ENCODE results near the gene NELL2. TPM values are rescaled to one million over a fixed set of nuclear protein-coding genes. Genes with fewer than 3 reads are reported as not detected.
"Not testable (repeated sequence)": the region's sequence is repeated elsewhere in the genome, so short reads cannot be mapped to it uniquely, and the experiment has no call there.

NELL2 gene
- 99.9 TPM for polyA plus RNA-seq
- long read RNA-seq, donor 1, transcript NELL2-206 (2 exons, 827 nt): major isoform, 6 of 26 reads
- long read RNA-seq, donor 1, partial matches to known transcripts: 15 of 26 reads
- long read RNA-seq, donor 1, other reads (novel, unspliced or antisense): 0 of 26 reads
- long read RNA-seq, donor 2, transcript NELL2-203 (20 exons, 3,612 nt): major isoform, 6 of 45 reads
- long read RNA-seq, donor 2, partial matches to known transcripts: 34 of 45 reads
- long read RNA-seq, donor 2, other reads (novel, unspliced or antisense): 0 of 45 reads
- long read RNA-seq, donor 3: 0 reads
- long read RNA-seq, donor 4, partial matches to known transcripts: 0 of 1 reads
- long read RNA-seq, donor 4, other reads (novel, unspliced or antisense): 0 of 1 reads
- long read RNA-seq, donor 5, partial matches to known transcripts: 17 of 18 reads
- long read RNA-seq, donor 5, other reads (novel, unspliced or antisense): 0 of 18 reads
- long read RNA-seq, donor 6, transcript NELL2-203 (20 exons, 3,612 nt): minor isoform, 5 of 33 reads
- long read RNA-seq, donor 6, transcript NELL2-206 (2 exons, 827 nt): major isoform, 6 of 33 reads
- long read RNA-seq, donor 6, partial matches to known transcripts: 18 of 33 reads
- long read RNA-seq, donor 6, other reads (novel, unspliced or antisense): 0 of 33 reads
- long read RNA-seq, donor 7, partial matches to known transcripts: 13 of 21 reads
- long read RNA-seq, donor 7, other reads (novel, unspliced or antisense): 0 of 21 reads
- long read RNA-seq, donor 8, transcript NELL2-206 (2 exons, 827 nt): major isoform, 6 of 50 reads
- long read RNA-seq, donor 8, partial matches to known transcripts: 39 of 50 reads
- long read RNA-seq, donor 8, other reads (novel, unspliced or antisense): 0 of 50 reads
- long read RNA-seq, donor 9, partial matches to known transcripts: 30 of 36 reads
- long read RNA-seq, donor 9, other reads (novel, unspliced or antisense): 0 of 36 reads
- long read RNA-seq, donor 10, transcript NELL2-203 (20 exons, 3,612 nt): major isoform, 12 of 74 reads
- long read RNA-seq, donor 10, transcript NELL2-206 (2 exons, 827 nt): minor isoform, 5 of 74 reads
- long read RNA-seq, donor 10, partial matches to known transcripts: 50 of 74 reads
- long read RNA-seq, donor 10, other reads (novel, unspliced or antisense): 0 of 74 reads
- long read RNA-seq, donor 11, partial matches to known transcripts: 18 of 30 reads
- long read RNA-seq, donor 11, other reads (novel, unspliced or antisense): 0 of 30 reads

DNA sequence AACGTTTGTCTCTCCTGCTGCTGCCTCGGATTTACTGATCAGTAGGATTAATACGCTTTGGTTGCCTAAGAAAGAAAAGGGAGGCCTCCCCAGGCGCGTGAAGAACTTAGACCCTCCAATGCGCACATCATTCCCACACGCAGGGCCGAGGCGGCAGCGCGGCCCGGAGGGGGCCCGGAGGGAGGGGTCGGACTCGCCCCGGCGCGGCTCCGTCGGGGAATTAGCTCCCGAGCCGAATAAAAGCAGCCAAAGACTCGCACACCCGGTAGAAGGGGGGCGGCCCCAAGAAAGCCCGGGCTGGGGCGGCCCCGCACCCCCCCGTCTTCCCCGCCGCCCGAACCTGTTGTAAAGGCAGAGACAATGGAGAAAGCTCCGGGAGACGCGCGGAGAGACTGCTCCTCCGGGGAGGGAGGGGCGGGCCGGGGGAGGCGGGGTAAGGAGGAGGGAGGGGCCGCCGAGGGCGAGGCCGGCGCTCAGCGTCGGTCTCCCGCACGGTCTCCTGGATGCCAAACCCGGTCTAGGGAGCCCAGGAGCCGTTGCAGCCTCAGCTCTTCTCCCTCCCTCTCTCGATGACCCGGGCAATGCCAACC, at the start of gene NELL2:
NELL2 (minus strand) TSS at position 362 of the 590 bp plus-strand sequence. CDS start 446 bp downstream, outside the sequence.
- H3K4me3 ChIP-seq (ENCODE audit: low read length): peak within 1 kb of the TSS; percentile 58
- no CpG with 5 or more reads among the region's 53 CpGs for WGBS (ENCODE audit: insufficient coverage, low lambda C conversion rate)
- peaks cover 4% of the 10 kb centered on the region for H3K27me3 ChIP-seq (ENCODE audit: control insufficient read depth, insufficient read depth, low read length)
- H3K4me1 ChIP-seq (ENCODE audit: control insufficient read depth, insufficient read depth, low read length): peaks cover 3% of the 10 kb centered on the region
- H3K9me3 ChIP-seq (ENCODE audit: control insufficient read depth, low read depth, low read length): peaks cover 10% of the 10 kb centered on the region
- H3K36me3 ChIP-seq (ENCODE audit: control insufficient read depth, insufficient read depth, low read length): no peaks in the 10 kb centered on the region
- DNase-seq: peak; percentile 39 to 75
- H3K27ac ChIP-seq (ENCODE audit: low read length): peak within 1 kb of the TSS; percentile 55

DNA sequence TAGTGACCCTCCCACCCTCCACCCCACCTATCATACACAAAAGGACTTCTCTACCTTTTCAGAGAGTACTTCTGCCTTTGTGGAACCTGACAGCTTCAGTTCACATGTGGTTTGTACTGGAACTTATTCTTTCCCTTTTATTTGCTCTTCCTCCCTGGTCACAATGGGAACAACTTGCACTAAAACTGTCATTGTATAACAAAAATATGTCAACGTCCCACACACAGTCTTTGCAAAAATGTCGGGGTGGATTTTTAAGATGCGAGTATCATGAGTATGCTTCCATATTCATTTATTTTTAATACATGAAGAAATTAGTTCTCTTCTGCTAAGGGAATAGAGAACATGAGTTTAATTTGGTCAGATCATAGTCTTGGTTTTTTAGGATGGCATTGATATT, 45.6 kb upstream of the NELL2 start:
- Histone ChIP-seq H3K9me3 (ENCODE audit: control insufficient read depth, low read depth, low read length) (no peaks in the 10 kb centered on the region), H3K27me3 (ENCODE audit: control insufficient read depth, insufficient read depth, low read length) (no peaks in the 10 kb centered on the region), H3K4me3 (ENCODE audit: low read length) (no peak overlapping the region), H3K36me3 (ENCODE audit: control insufficient read depth, insufficient read depth, low read length) (no peaks in the 10 kb centered on the region), H3K27ac (ENCODE audit: low read length) (no peak overlapping the region), H3K4me1 (ENCODE audit: control insufficient read depth, insufficient read depth, low read length) (no peaks in the 10 kb centered on the region)
- 60% methylated on average over 1 of the region's 3 CpGs for WGBS (ENCODE audit: insufficient coverage, low lambda C conversion rate)
- no peak for DNase-seq

- 60% methylated on average over 1 of the region's 1 CpG for WGBS (ENCODE audit: insufficient coverage, low lambda C conversion rate)
- no peak for DNase-seq
- H3K4me1 ChIP-seq (ENCODE audit: control insufficient read depth, insufficient read depth, low read length): no peaks in the 10 kb centered on the region
Measured at GRCh38 chr12:44917141-44917540, 41.0 kb upstream of the NELL2 start.

DNA sequence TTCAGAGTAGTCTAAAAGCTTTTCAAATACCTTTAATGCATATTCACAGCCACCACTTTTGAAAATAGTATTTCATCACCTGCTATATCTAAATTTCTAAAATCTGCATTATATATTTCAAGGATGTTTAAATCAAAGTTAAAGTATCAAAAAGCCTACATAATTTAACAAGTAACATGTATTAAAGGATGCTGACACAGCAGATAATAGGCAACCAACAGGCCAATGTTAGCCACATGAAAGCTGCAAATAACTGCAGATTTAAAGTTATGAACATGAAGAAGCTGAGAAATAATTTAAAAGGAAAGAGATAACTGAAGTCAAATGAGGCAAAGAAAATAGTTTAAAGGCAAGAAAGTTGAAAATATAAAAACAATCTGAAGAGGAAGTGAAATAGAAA, 39.8 kb upstream of the NELL2 start:
- Histone ChIP-seq H3K27me3 (ENCODE audit: control insufficient read depth, insufficient read depth, low read length) (no peaks in the 10 kb centered on the region), H3K9me3 (ENCODE audit: control insufficient read depth, low read depth, low read length) (no peaks in the 10 kb centered on the region), H3K4me3 (ENCODE audit: low read length) (no peak overlapping the region)

More at GRCh38 chr12:44917141-44917540, 41.0 kb upstream of the NELL2 start:
- Histone ChIP-seq H3K4me3 (ENCODE audit: low read length) (no peak overlapping the region), H3K27ac (ENCODE audit: low read length) (no peak overlapping the region), H3K9me3 (ENCODE audit: control insufficient read depth, low read depth, low read length) (no peaks in the 10 kb centered on the region), H3K36me3 (ENCODE audit: control insufficient read depth, insufficient read depth, low read length) (no peaks in the 10 kb centered on the region), H3K27me3 (ENCODE audit: control insufficient read depth, insufficient read depth, low read length) (no peaks in the 10 kb centered on the region)

GRCh38 chr12:44904321-44904720, 28.2 kb upstream of the NELL2 start:
- DNase-seq: no peak
- H3K27me3 ChIP-seq (ENCODE audit: control insufficient read depth, insufficient read depth, low read length): no peaks in the 10 kb centered on the region
- 71% methylated on average over 1 of the region's 2 CpGs for WGBS (ENCODE audit: insufficient coverage, low lambda C conversion rate)
- H3K4me3 ChIP-seq (ENCODE audit: low read length): no peak overlapping the region
- H3K4me1 ChIP-seq (ENCODE audit: control insufficient read depth, insufficient read depth, low read length): no peaks in the 10 kb centered on the region
- H3K36me3 ChIP-seq (ENCODE audit: control insufficient read depth, insufficient read depth, low read length): no peaks in the 10 kb centered on the region
- no peaks in the 10 kb centered on the region for H3K9me3 ChIP-seq (ENCODE audit: control insufficient read depth, low read depth, low read length)
- H3K27ac ChIP-seq (ENCODE audit: low read length): no peak overlapping the region

More for the DNA sequence above, 39.8 kb upstream of the NELL2 start:
- no peaks in the 10 kb centered on the region for H3K36me3 ChIP-seq (ENCODE audit: control insufficient read depth, insufficient read depth, low read length)
- DNase-seq: no peak
- H3K27ac ChIP-seq (ENCODE audit: low read length): no peak overlapping the region
- H3K4me1 ChIP-seq (ENCODE audit: control insufficient read depth, insufficient read depth, low read length): no peaks in the 10 kb centered on the region

- DNase-seq; H3K4me3 ChIP-seq (ENCODE audit: low read length); H3K36me3 ChIP-seq (ENCODE audit: control insufficient read depth, insufficient read depth, low read length); H3K27me3 ChIP-seq (ENCODE audit: control insufficient read depth, insufficient read depth, low read length); H3K4me1 ChIP-seq (ENCODE audit: control insufficient read depth, insufficient read depth, low read length); H3K27ac ChIP-seq (ENCODE audit: low read length); H3K9me3 ChIP-seq (ENCODE audit: control insufficient read depth, low read depth, low read length): not testable (repeated sequence)
- no CpG with 5 or more reads among the region's 6 CpGs for WGBS (ENCODE audit: insufficient coverage, low lambda C conversion rate)
Measured at GRCh38 chr12:44898108-44898507, 22.0 kb upstream of the NELL2 start.

GRCh38 chr12:44889926-44890325, 13.8 kb upstream of the NELL2 start:
- Histone ChIP-seq H3K27me3 (ENCODE audit: control insufficient read depth, insufficient read depth, low read length) (no peaks in the 10 kb centered on the region), H3K4me3 (ENCODE audit: low read length) (no peak overlapping the region)
- DNase-seq: peak; percentile 57 to 85

DNA sequence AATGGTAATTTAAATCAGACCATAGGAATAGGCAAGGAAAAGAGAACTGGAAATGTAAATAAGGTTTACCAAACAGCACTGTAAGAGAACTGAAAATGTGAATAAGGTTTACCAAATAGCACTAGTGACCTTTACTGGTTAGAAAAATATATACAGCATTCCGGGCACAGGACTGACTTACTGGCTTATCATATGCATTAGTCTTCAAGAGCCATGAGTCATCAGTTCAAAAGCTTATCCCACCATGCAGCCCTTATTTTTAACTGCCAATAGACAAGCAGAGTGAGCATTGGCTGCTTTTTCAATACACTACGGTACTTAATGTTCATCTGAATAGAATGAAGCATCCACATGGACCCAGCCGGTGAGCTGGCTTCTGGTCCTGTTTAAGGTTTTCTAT, 13.0 kb upstream of the NELL2 start:
- Histone ChIP-seq H3K4me3 (ENCODE audit: low read length) (no peak overlapping the region), H3K27me3 (ENCODE audit: control insufficient read depth, insufficient read depth, low read length) (no peaks in the 10 kb centered on the region), H3K4me1 (ENCODE audit: control insufficient read depth, insufficient read depth, low read length) (no peaks in the 10 kb centered on the region), H3K36me3 (ENCODE audit: control insufficient read depth, insufficient read depth, low read length) (no peaks in the 10 kb centered on the region), H3K9me3 (ENCODE audit: control insufficient read depth, low read depth, low read length) (no peaks in the 10 kb centered on the region), H3K27ac (ENCODE audit: low read length) (no peak overlapping the region)
- DNase-seq: peak; percentile 5 to 48
- no CpG with 5 or more reads among the region's 3 CpGs for WGBS (ENCODE audit: insufficient coverage, low lambda C conversion rate)

More at GRCh38 chr12:44889926-44890325, 13.8 kb upstream of the NELL2 start:
- no peaks in the 10 kb centered on the region for H3K4me1 ChIP-seq (ENCODE audit: control insufficient read depth, insufficient read depth, low read length)
- no peak overlapping the region for H3K27ac ChIP-seq (ENCODE audit: low read length)
- no peaks in the 10 kb centered on the region for H3K9me3 ChIP-seq (ENCODE audit: control insufficient read depth, low read depth, low read length)
- WGBS (ENCODE audit: insufficient coverage, low lambda C conversion rate): no CpG with 5 or more reads among the region's 3 CpGs
- H3K36me3 ChIP-seq (ENCODE audit: control insufficient read depth, insufficient read depth, low read length): no peaks in the 10 kb centered on the region

GRCh38 chr12:44885902-44886301, 9.8 kb upstream of the NELL2 start:
- no peak overlapping the region for H3K27ac ChIP-seq (ENCODE audit: low read length)
- H3K4me3 ChIP-seq (ENCODE audit: low read length): no peak overlapping the region
- H3K36me3 ChIP-seq (ENCODE audit: control insufficient read depth, insufficient read depth, low read length): no peaks in the 10 kb centered on the region
- no peaks in the 10 kb centered on the region for H3K27me3 ChIP-seq (ENCODE audit: control insufficient read depth, insufficient read depth, low read length)
- peaks cover 11% of the 10 kb centered on the region for H3K9me3 ChIP-seq (ENCODE audit: control insufficient read depth, low read depth, low read length)
- no peak for DNase-seq
- H3K4me1 ChIP-seq (ENCODE audit: control insufficient read depth, insufficient read depth, low read length): no peaks in the 10 kb centered on the region

DNA sequence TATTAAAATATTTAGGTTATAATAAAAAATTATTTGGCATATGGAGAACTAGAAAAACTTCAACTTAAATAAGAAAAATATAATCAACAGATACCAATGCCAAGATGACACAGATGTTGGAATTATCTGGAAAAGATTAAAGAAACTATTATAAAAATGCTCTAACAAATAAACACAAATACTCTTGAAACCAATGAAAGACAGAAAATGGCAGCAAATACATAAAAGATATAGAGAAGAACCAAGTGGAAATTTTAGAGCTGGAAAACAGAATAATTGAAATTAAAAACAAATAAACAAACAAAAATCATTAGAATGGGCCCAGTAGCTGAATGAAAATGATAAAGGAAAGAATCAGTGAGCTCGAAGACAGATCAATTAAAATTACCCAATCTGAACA, 5.1 kb upstream of the NELL2 start:
- H3K4me1 ChIP-seq (ENCODE audit: control insufficient read depth, insufficient read depth, low read length): no peaks in the 10 kb centered on the region
- WGBS (ENCODE audit: insufficient coverage, low lambda C conversion rate): 100% methylated on average over 1 of the region's 1 CpG
- no peak for DNase-seq
- H3K27ac ChIP-seq (ENCODE audit: low read length): no peak overlapping the region
- H3K36me3 ChIP-seq (ENCODE audit: control insufficient read depth, insufficient read depth, low read length): no peaks in the 10 kb centered on the region
- H3K4me3 ChIP-seq (ENCODE audit: low read length): no peak overlapping the region
- H3K27me3 ChIP-seq (ENCODE audit: control insufficient read depth, insufficient read depth, low read length): peaks cover 4% of the 10 kb centered on the region
- peaks cover 19% of the 10 kb centered on the region for H3K9me3 ChIP-seq (ENCODE audit: control insufficient read depth, low read depth, low read length)
